K562 (cell line): ENCODE measurements around the gene ARSA.

Source experiments
- CBFB ChIP-seq: sonication (generic); formaldehyde crosslinking; IDR thresholded peaks from 2 replicates; pipeline ENCODE4 v1.4.0; 2020; ENCODE audit warnings: mild to moderate bottlenecking, missing genetic modification reagents
- CUX1 ChIP-seq: fragments of 200-800 bp; sonication (Bioruptor generic); IDR thresholded peaks from 2 replicates; pipeline ENCODE4 v1.6.1; 2016; ENCODE audit warnings: missing genetic modification characterization, missing compliant biosample characterization
- E2F1 ChIP-seq: sonication (generic); formaldehyde crosslinking; IDR thresholded peaks from 2 replicates; pipeline ENCODE4 v1.8.1; 2023; ENCODE audit warnings: mild to moderate bottlenecking, missing genetic modification reagents, moderate library complexity
- E2F3 ChIP-seq: fragments of 250-450 bp; sonication (Bioruptor Pico); IDR thresholded peaks from 2 replicates; pipeline ENCODE4 v1.4.0; 2020; ENCODE audit warnings: mild to moderate bottlenecking
- HDAC2 ChIP-seq: fragments of 450-650 bp; IDR thresholded peaks from 2 replicates; pipeline ENCODE4 v1.6.1; 2016; ENCODE audit warnings: mild to moderate bottlenecking
- MTA3 ChIP-seq: fragments of 450-650 bp; formaldehyde crosslinking; IDR thresholded peaks from 2 replicates; pipeline ENCODE4 v1.6.1; 2017; ENCODE audit warnings: mild to moderate bottlenecking, borderline replicate concordance
- PATZ1 ChIP-seq: fragments of 250-450 bp; sonication (Bioruptor Pico); IDR thresholded peaks from 2 replicates; pipeline ENCODE4 v1.5.0; 2020; ENCODE audit warnings: mild to moderate bottlenecking, borderline replicate concordance
- SMAD3 ChIP-seq: fragments of 450-650 bp; formaldehyde crosslinking; conservative IDR thresholded peaks from 2 replicates; pipeline ENCODE4 v1.4.0; 2020; ENCODE audit warnings: mild to moderate bottlenecking
- SRSF1 ChIP-seq: fragments of 200-400 bp; formaldehyde crosslinking; IDR thresholded peaks from 2 replicates; pipeline ENCODE4 v1.6.1; 2017; ENCODE audit warnings: mild to moderate bottlenecking, low read depth, low read length, moderate library complexity
- TBP ChIP-seq: optimal IDR thresholded peaks from 2 replicates; pipeline ENCODE3; 2011; ENCODE audit warnings: low read depth, low read length, improper control_type of control experiment
- TCF7 ChIP-seq: sonication (generic); IDR thresholded peaks from 2 replicates; pipeline ENCODE4 v1.6.1; 2016; ENCODE audit warnings: antibody characterized with exemption, borderline replicate concordance
- ZFP91 ChIP-seq: sonication (generic); formaldehyde crosslinking; IDR thresholded peaks from 2 replicates; pipeline ENCODE4 v1.8.0; 2022; ENCODE audit warnings: mild to moderate bottlenecking, missing genetic modification reagents
- ZKSCAN8 ChIP-seq: fragments of 200-800 bp; sonication (Bioruptor generic); IDR thresholded peaks from 2 replicates; pipeline ENCODE4 v1.6.1; 2016; ENCODE audit warnings: missing genetic modification characterization, missing compliant biosample characterization
- ZNF407 ChIP-seq: fragments of 450-650 bp; IDR thresholded peaks from 2 replicates; pipeline ENCODE4 v1.6.1; 2016; ENCODE audit warnings: low read depth

GRCh38 chr22:50613291-50613981 lies 14.5 kb downstream of the ARSA start:
- TF ChIP-seq CBFB = no peak
- TF ChIP-seq PATZ1 (CRISPR knock-in tag) = no peak
- TF ChIP-seq ZKSCAN8 (CRISPR knock-in tag) = no peak
- no peak for TF ChIP-seq MTA3
- TF ChIP-seq SRSF1 = no peak
- TF ChIP-seq CUX1 (CRISPR knock-in tag) = no peak
- no peak for TF ChIP-seq HDAC2
- TF ChIP-seq SMAD3 = no peak
- TF ChIP-seq ZNF407 = no peak
- TF ChIP-seq TBP = peak; percentile 32
- no peak for TF ChIP-seq TCF7
- TF ChIP-seq ZFP91 (CRISPR knock-in tag) = no peak
- TF ChIP-seq E2F1 (CRISPR knock-in tag) = no peak
- TF ChIP-seq E2F3 (CRISPR knock-in tag) = no peak
